Memory B cell (primary cell): ENCODE data around the gene CFAP100.

ENCODE experiments used
- ATAC-seq: fragments of 150-1000 bp; cut with Tn5 transposase; 2 replicates; pipeline ENCODE4 v1.10.0; 2021; ENCODE audit warnings: low read depth, mild to moderate bottlenecking, moderate library complexity
- DNase-seq, 2 donors: peaks; one replicate each; pipeline ENCODE4 v3.0.0; 2022; ENCODE audit warnings: low spot score in 2 of 2
- H3K27ac Mint-ChIP-seq: one replicate; pipeline ENCODE4 v1.8.0; 2022; ENCODE audit warnings: mild to moderate bottlenecking, moderate library complexity, mixed read lengths
- H3K27me3 Mint-ChIP-seq: one replicate; pipeline ENCODE4 v1.8.0; 2022; ENCODE audit warnings: mixed read lengths
- H3K36me3 Mint-ChIP-seq: one replicate; pipeline ENCODE4 v1.8.0; 2022; ENCODE audit warnings: mild to moderate bottlenecking, mixed read lengths
- H3K4me1 Mint-ChIP-seq: one replicate; pipeline ENCODE4 v1.8.0; 2022; ENCODE audit warnings: mixed read lengths
- H3K4me3 Mint-ChIP-seq: one replicate; pipeline ENCODE4 v1.8.0; 2022; ENCODE audit warnings: mild to moderate bottlenecking, moderate library complexity, mixed read lengths
- H3K9me3 Mint-ChIP-seq: one replicate; pipeline ENCODE4 v1.8.0; 2022; ENCODE audit warnings: mixed read lengths

Gene CFAP100

GRCh38 chr3:126438746-126439145 is 44.0 kb downstream of the CFAP100 start:
- ATAC-seq (no peak), DNase-seq (no peak)
- peaks cover 38% of the 10 kb centered on the region for H3K36me3 Mint-ChIP-seq
- no peaks in the 10 kb centered on the region for H3K27me3 Mint-ChIP-seq
- no peak overlapping the region for H3K4me3 Mint-ChIP-seq
- H3K4me1 Mint-ChIP-seq: peaks cover 2% of the 10 kb centered on the region
- no peaks in the 10 kb centered on the region for H3K9me3 Mint-ChIP-seq
- H3K27ac Mint-ChIP-seq: no peak overlapping the region

GRCh38 chr3:126439346-126439967 is 44.7 kb downstream of the CFAP100 start:
- ATAC-seq: no peak
- H3K27me3 Mint-ChIP-seq: no peaks in the 10 kb centered on the region
- no peak overlapping the region for H3K4me3 Mint-ChIP-seq
- no peaks in the 10 kb centered on the region for H3K9me3 Mint-ChIP-seq
- no peak for DNase-seq
- no peak overlapping the region for H3K27ac Mint-ChIP-seq
- H3K36me3 Mint-ChIP-seq: peaks cover 35% of the 10 kb centered on the region
- peaks cover 2% of the 10 kb centered on the region for H3K4me1 Mint-ChIP-seq

- ATAC-seq (no peak), DNase-seq (no peak)
- H3K4me1 Mint-ChIP-seq: no peaks in the 10 kb centered on the region
- H3K9me3 Mint-ChIP-seq: no peaks in the 10 kb centered on the region
- H3K36me3 Mint-ChIP-seq: peaks cover 32% of the 10 kb centered on the region
- no peak overlapping the region for H3K27ac Mint-ChIP-seq
- no peak overlapping the region for H3K4me3 Mint-ChIP-seq
- no peaks in the 10 kb centered on the region for H3K27me3 Mint-ChIP-seq
Measured at GRCh38 chr3:126439968-126440708, 45.4 kb downstream of the CFAP100 start.

- no peak for DNase-seq
- Mint-ChIP-seq H3K9me3 (no peaks in the 10 kb centered on the region), H3K27me3 (no peaks in the 10 kb centered on the region), H3K4me3 (no peak overlapping the region), H3K4me1 (no peaks in the 10 kb centered on the region), H3K36me3 (peaks cover 32% of the 10 kb centered on the region), H3K27ac (peak overlapping the region; percentile 32)
- no peak for ATAC-seq
Measured at GRCh38 chr3:126440709-126440995, 45.9 kb downstream of the CFAP100 start.

- H3K36me3 Mint-ChIP-seq: peaks cover 30% of the 10 kb centered on the region
- no peak for ATAC-seq
- no peak overlapping the region for H3K4me3 Mint-ChIP-seq
- no peaks in the 10 kb centered on the region for H3K27me3 Mint-ChIP-seq
- H3K27ac Mint-ChIP-seq: peak overlapping the region; percentile 32
- H3K4me1 Mint-ChIP-seq: no peaks in the 10 kb centered on the region
- no peak for DNase-seq
- no peaks in the 10 kb centered on the region for H3K9me3 Mint-ChIP-seq
Measured at GRCh38 chr3:126441256-126441880, 46.7 kb downstream of the CFAP100 start.

- H3K36me3 Mint-ChIP-seq: peaks cover 23% of the 10 kb centered on the region
Measured at GRCh38 chr3:126442094-126442855, 47.6 kb downstream of the CFAP100 start.

GRCh38 chr3:126442856-126443242 is 48.1 kb downstream of the CFAP100 start:
- Mint-ChIP-seq H3K27me3 (no peaks in the 10 kb centered on the region), H3K36me3 (peaks cover 18% of the 10 kb centered on the region), H3K4me1 (no peaks in the 10 kb centered on the region), H3K4me3 (no peak overlapping the region), H3K9me3 (no peaks in the 10 kb centered on the region), H3K27ac (no peak overlapping the region)
- DNase-seq (no peak), ATAC-seq (no peak)

More at GRCh38 chr3:126442094-126442855, 47.6 kb downstream of the CFAP100 start:
- Mint-ChIP-seq H3K4me1 (no peaks in the 10 kb centered on the region), H3K4me3 (no peak overlapping the region), H3K27ac (no peak overlapping the region), H3K27me3 (no peaks in the 10 kb centered on the region), H3K9me3 (no peaks in the 10 kb centered on the region)
- DNase-seq (no peak), ATAC-seq (no peak)

GRCh38 chr3:126445506-126445905 is 50.8 kb downstream of the CFAP100 start:
- H3K27me3 Mint-ChIP-seq: no peaks in the 10 kb centered on the region
- no peak for ATAC-seq
- H3K4me1 Mint-ChIP-seq: no peaks in the 10 kb centered on the region
- H3K9me3 Mint-ChIP-seq: no peaks in the 10 kb centered on the region
- H3K4me3 Mint-ChIP-seq: no peak overlapping the region
- peaks cover 15% of the 10 kb centered on the region for H3K36me3 Mint-ChIP-seq
- no peak for DNase-seq
- H3K27ac Mint-ChIP-seq: no peak overlapping the region

- H3K9me3 Mint-ChIP-seq: no peaks in the 10 kb centered on the region
- ATAC-seq (no peak), DNase-seq (no peak)
- no peak overlapping the region for H3K4me3 Mint-ChIP-seq
- no peak overlapping the region for H3K27ac Mint-ChIP-seq
- H3K36me3 Mint-ChIP-seq: peaks cover 17% of the 10 kb centered on the region
- H3K4me1 Mint-ChIP-seq: peaks cover 3% of the 10 kb centered on the region
- H3K27me3 Mint-ChIP-seq: no peaks in the 10 kb centered on the region
Measured at GRCh38 chr3:126446301-126446700, 51.6 kb downstream of the CFAP100 start.

- H3K27ac Mint-ChIP-seq: no peak overlapping the region
Measured at GRCh38 chr3:126446791-126447190, 52.1 kb downstream of the CFAP100 start.

GRCh38 chr3:126447456-126448106 is 52.9 kb downstream of the CFAP100 start:
- H3K4me1 Mint-ChIP-seq: peaks cover 3% of the 10 kb centered on the region
- no peak for ATAC-seq
- H3K27me3 Mint-ChIP-seq: no peaks in the 10 kb centered on the region
- H3K9me3 Mint-ChIP-seq: no peaks in the 10 kb centered on the region
- H3K36me3 Mint-ChIP-seq: peaks cover 22% of the 10 kb centered on the region
- H3K4me3 Mint-ChIP-seq: no peak overlapping the region
- no peak for DNase-seq
- H3K27ac Mint-ChIP-seq: no peak overlapping the region

More at GRCh38 chr3:126446791-126447190, 52.1 kb downstream of the CFAP100 start:
- H3K36me3 Mint-ChIP-seq: peaks cover 19% of the 10 kb centered on the region
- H3K4me1 Mint-ChIP-seq: peaks cover 3% of the 10 kb centered on the region
- H3K27me3 Mint-ChIP-seq: no peaks in the 10 kb centered on the region
- no peak for ATAC-seq
- no peaks in the 10 kb centered on the region for H3K9me3 Mint-ChIP-seq
- no peak overlapping the region for H3K4me3 Mint-ChIP-seq
- no peak for DNase-seq

GRCh38 chr3:126448136-126448892 is 53.6 kb downstream of the CFAP100 start:
- DNase-seq (no peak), ATAC-seq (no peak)
- Mint-ChIP-seq H3K9me3 (no peaks in the 10 kb centered on the region), H3K4me3 (no peak overlapping the region), H3K36me3 (peaks cover 21% of the 10 kb centered on the region), H3K27ac (peak overlapping the region; percentile 76), H3K27me3 (no peaks in the 10 kb centered on the region), H3K4me1 (peaks cover 3% of the 10 kb centered on the region)

GRCh38 chr3:126448893-126449180 is 54.1 kb downstream of the CFAP100 start:
- Mint-ChIP-seq H3K27me3 (no peaks in the 10 kb centered on the region), H3K27ac (no peak overlapping the region), H3K36me3 (peaks cover 21% of the 10 kb centered on the region), H3K4me3 (no peak overlapping the region), H3K4me1 (peaks cover 3% of the 10 kb centered on the region), H3K9me3 (no peaks in the 10 kb centered on the region)
- DNase-seq: no peak
- ATAC-seq: no peak
